T-cell (primary cell): Measurements from ENCODE around the gene MRRF. TPM values are rescaled to one million over a fixed set of nuclear protein-coding genes. Genes with fewer than 3 reads are reported as not detected.
"Not testable (repeated sequence)": the region's sequence is repeated elsewhere in the genome, so short reads cannot be mapped to it uniquely, and the experiment has no call there.

Source experiments
- ATAC-seq, 4 experiments: fragments of 200-7000 bp in 3 of 4; fragments of 150-1000 bp in 1 of 4; cut with Tn5 transposase; replicated peaks in 1 of 4; 1 replicate in 3 of 4; 2 replicates in 1 of 4; pipeline ENCODE4 v1.10.0; 2021; ENCODE audit warnings: moderate library complexity in 3 of 4, mild to moderate bottlenecking in 2 of 4, moderate number of reproducible peaks in 1 of 4
- CTCF ChIA-PET, 2 donors: fragments of 300-600 bp; sonication (Branson Sonifier 250); formaldehyde crosslinking; loops; one replicate each; lab custom pipeline; 2022; ENCODE audit warnings: antibody characterized with exemption in 2 of 2; lab: Charles Lee
- POLR2A ChIA-PET, 2 donors: fragments of 300-600 bp; sonication (Branson Sonifier 250); formaldehyde crosslinking; loops; one replicate each; lab custom pipeline; 2022; ENCODE audit warnings: antibody characterized with exemption in 2 of 2; lab: Charles Lee
- DNase-seq, 35 experiments: peaks; one replicate each; pipeline versions ENCODE4 v3.0.0 to v3.0.0-alpha.2; 2013 to 2023
- H3K27ac ChIP-seq: one replicate; pipeline ENCODE4 v1.5.1; 2013; ENCODE audit warnings: low read length
- H3K27me3 ChIP-seq, 2 experiments: replicated peaks in 1 of 2; 1 replicate in 1 of 2; 2 replicates in 1 of 2; pipeline versions ENCODE4 v1.6.1 to v1.7.0; 2013; ENCODE audit warnings: low read length in 1 of 2, mixed read lengths in 1 of 2; ENCODE audit not compliant: control insufficient read depth in 2 of 2, insufficient read depth in 2 of 2; ENCODE audit errors: extremely low read depth in 1 of 2
- H3K36me3 ChIP-seq, 2 donors: 1 replicate in 1 of 2; 2 replicates in 1 of 2; pipeline versions ENCODE4 v1.6.1 to v1.7.0; 2013; ENCODE audit warnings: low read length in 1 of 2; ENCODE audit not compliant: control insufficient read depth in 2 of 2, insufficient read depth in 1 of 2; ENCODE audit errors: extremely low read depth in 1 of 2
- H3K4me1 ChIP-seq, 2 experiments: 1 replicate in 1 of 2; 2 replicates in 1 of 2; pipeline versions ENCODE4 v1.6.1 to v1.7.0; 2013; ENCODE audit warnings: low read length in 2 of 2, mixed read lengths in 1 of 2; ENCODE audit not compliant: insufficient read depth in 2 of 2, control insufficient read depth in 1 of 2; ENCODE audit errors: extremely low read depth in 1 of 2
- H3K4me3 ChIP-seq, 2 donors: 1 replicate in 1 of 2; 2 replicates in 1 of 2; pipeline versions ENCODE4 v1.5.1 to v1.7.0; 2013; ENCODE audit warnings: mild to moderate bottlenecking in 2 of 2, low read length in 1 of 2, moderate library complexity in 1 of 2; ENCODE audit not compliant: control insufficient read depth in 1 of 2; ENCODE audit errors: extremely low read depth in 1 of 2
- H3K9me3 ChIP-seq: 2 replicates; pipeline ENCODE4 v1.7.0; 2013
- H3K27ac Mint-ChIP-seq, 2 donors: one replicate each; pipeline ENCODE4 v1.8.0; 2020 to 2021; ENCODE audit warnings: mild to moderate bottlenecking in 2 of 2, mixed read lengths in 2 of 2
- H3K27me3 Mint-ChIP-seq, 2 donors: one replicate each; pipeline ENCODE4 v1.8.0; 2021 to 2022; ENCODE audit warnings: mixed read lengths in 2 of 2
- H3K36me3 Mint-ChIP-seq: one replicate; pipeline ENCODE4 v1.8.0; 2021; ENCODE audit warnings: mixed read lengths
- H3K4me1 Mint-ChIP-seq, 3 donors: one replicate each; pipeline ENCODE4 v1.8.0; 2020 to 2022; ENCODE audit warnings: mixed read lengths in 3 of 3, mild to moderate bottlenecking in 1 of 3
- H3K4me3 Mint-ChIP-seq, 3 donors: one replicate each; pipeline ENCODE4 v1.8.0; 2020 to 2022; ENCODE audit warnings: mild to moderate bottlenecking in 3 of 3, mixed read lengths in 3 of 3, moderate library complexity in 3 of 3
- H3K9me3 Mint-ChIP-seq, 3 donors: one replicate each; pipeline ENCODE4 v1.8.0; 2020 to 2022; ENCODE audit warnings: mixed read lengths in 3 of 3
- WGBS: methylation state at CpG from one replicate; pipeline ENCODE4 v1.1.5; 2013; ENCODE audit warnings: missing lambda C conversion rate; ENCODE audit not compliant: insufficient coverage; 5-methylcytosine and 5-hydroxymethylcytosine counted together
- total RNA-seq, 35 experiments: library from RNA in 6 of 35; stranded (reverse) in 6 of 35; fragments of 120-200 nt in 1 of 35; gene quantifications; one replicate each; pipeline versions ENCODE4 v1.2.1 to v1.2.4 and lab custom pipeline; 2013 to 2026

Gene MRRF
- total RNA-seq, 5 donors from 2014 or later (not counting 1 experiment from before 2014, with no cell fraction given) = 27.7 to 34.1 (median 29.1) TPM

DNA sequence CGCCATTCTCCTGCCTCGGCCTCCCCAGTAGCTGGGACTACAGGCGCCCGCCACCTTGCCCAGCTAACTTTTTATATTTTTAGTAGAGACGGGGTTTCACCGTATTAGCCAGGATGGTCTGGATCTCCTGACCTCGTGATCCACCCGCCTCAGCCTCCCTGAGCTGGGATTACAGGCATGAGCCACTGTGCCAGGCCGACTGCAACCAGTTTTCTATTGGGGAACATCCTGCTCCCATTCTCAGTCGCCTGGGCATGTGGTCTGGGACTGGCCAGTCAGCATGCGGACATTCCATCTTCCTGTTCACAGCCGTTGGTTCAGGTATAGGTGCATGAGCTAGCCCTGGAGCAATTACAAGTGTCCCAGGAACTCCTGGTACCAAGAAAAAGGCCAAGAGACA, 98.4 kb downstream of the MRRF start:
- H3K4me1 ChIP-seq, H3K4me1 Mint-ChIP-seq, POLR2A ChIA-PET, H3K36me3 ChIP-seq, H3K4me3 ChIP-seq, H3K9me3 ChIP-seq, H3K9me3 Mint-ChIP-seq, H3K27ac Mint-ChIP-seq, H3K27ac ChIP-seq, H3K27me3 Mint-ChIP-seq, DNase-seq, ATAC-seq, H3K4me3 Mint-ChIP-seq, H3K36me3 Mint-ChIP-seq: not testable (repeated sequence)
- WGBS = 73% methylated on average over 11 of the region's 12 CpGs
- peaks cover 0 to 13% of the 10 kb centered on the region in 2 experiments for H3K27me3 ChIP-seq
- CTCF ChIA-PET = interaction anchor here in 1 of 2 donors (0.6 kb wide), 1 partner anchor 20 kb away, joined by 5 read pairs; no protein-coding TSS in a partner anchor

GRCh38 chr9:122364117-122364782, 99.6 kb downstream of the MRRF start:
- Mint-ChIP-seq H3K4me1 (no peaks in the 10 kb centered on the region), H3K36me3 (no peaks in the 10 kb centered on the region), H3K27ac (no peak overlapping the region), H3K4me3 (no peak overlapping the region), H3K27me3 (no peaks in the 10 kb centered on the region), H3K9me3 (peaks cover 0 to 3% (median 0%) of the 10 kb centered on the region in 3 donors)
- CTCF ChIA-PET = no interaction called here
- Histone ChIP-seq H3K27me3 (peaks cover 0 to 14% of the 10 kb centered on the region in 2 experiments), H3K36me3 (no peaks in the 10 kb centered on the region), H3K27ac (no peak overlapping the region), H3K4me1 (no peaks in the 10 kb centered on the region), H3K4me3 (no peak overlapping the region), H3K9me3 (no peaks in the 10 kb centered on the region)
- ATAC-seq (no peak), DNase-seq (no peak)
- 94% methylated on average over 6 of the region's 10 CpGs for WGBS
- POLR2A ChIA-PET = no interaction called here

DNA sequence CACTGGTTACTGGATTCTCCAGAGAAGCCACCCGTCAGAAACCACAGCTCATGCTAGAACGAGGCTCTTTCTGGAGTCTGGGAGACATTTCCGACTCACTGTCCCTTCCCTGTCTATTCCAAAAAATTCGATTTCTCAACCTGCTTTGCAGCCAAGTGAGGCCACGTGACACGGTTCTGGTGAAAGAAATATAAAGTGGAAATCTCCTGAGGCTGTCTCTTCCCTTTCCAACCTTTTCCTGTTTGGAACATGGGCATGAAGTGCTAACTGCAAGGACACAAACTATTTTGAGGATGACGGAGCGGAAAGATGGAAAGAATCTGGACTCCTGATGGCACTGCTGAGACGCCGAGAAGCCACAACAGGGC, 100.1 kb downstream of the MRRF start:
- 54% methylated on average over 2 of the region's 10 CpGs for WGBS
- Mint-ChIP-seq H3K27me3 (no peaks in the 10 kb centered on the region), H3K9me3 (peaks cover 0 to 3% (median 0%) of the 10 kb centered on the region in 3 donors), H3K36me3 (no peaks in the 10 kb centered on the region), H3K27ac (no peak overlapping the region), H3K4me1 (no peaks in the 10 kb centered on the region), H3K4me3 (no peak overlapping the region)
- Histone ChIP-seq H3K4me3 (no peak overlapping the region), H3K27ac (no peak overlapping the region), H3K27me3 (peaks cover 0 to 17% of the 10 kb centered on the region in 2 experiments), H3K4me1 (no peaks in the 10 kb centered on the region), H3K36me3 (no peaks in the 10 kb centered on the region), H3K9me3 (no peaks in the 10 kb centered on the region)
- ATAC-seq = no peak
- ChIA-PET CTCF (no interaction called here), POLR2A (no interaction called here)
- DNase-seq = no peak

DNA sequence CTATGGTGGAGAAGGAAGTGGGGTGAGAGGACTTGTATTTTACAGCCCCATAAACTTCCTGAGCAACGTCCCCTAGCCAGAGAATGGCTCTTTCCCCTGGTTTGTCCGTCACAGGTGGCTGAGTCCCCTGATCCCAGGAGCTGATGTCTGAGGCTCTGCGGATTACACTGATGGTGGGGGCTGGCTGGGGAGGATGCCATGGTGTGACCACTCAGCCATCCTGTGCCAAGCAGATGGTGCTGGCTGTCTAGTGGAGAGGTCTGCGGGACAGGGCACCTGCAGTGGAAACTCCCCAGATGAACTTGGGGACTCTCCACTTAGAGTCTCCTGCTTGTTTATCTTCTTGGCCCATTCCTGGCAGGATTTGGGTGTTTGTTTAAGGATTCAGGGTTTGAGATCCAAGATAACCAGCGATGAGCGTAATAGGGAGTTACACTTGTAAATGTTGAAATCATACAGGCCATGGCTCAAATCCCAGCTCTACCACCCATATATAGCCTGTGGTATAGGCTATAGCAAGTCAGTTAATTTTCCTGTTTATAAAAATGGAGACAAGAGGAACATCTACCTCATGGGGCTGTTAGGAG, 101.5 kb downstream of the MRRF start:
- H3K4me3 Mint-ChIP-seq = no peak overlapping the region
- POLR2A ChIA-PET = interaction anchor here in 1 of 2 donors (0.7 kb wide), 1 partner anchor 788 kb away, joined by 8 read pairs; no protein-coding TSS in a partner anchor
- H3K4me1 ChIP-seq = peaks cover 0 to 10% of the 10 kb centered on the region in 2 experiments
- peaks cover 5 to 9% of the 10 kb centered on the region in 2 donors for H3K27me3 Mint-ChIP-seq
- CTCF ChIA-PET = no interaction called here
- H3K4me1 Mint-ChIP-seq = peaks cover 5 to 8% (median 6%) of the 10 kb centered on the region in 3 donors
- ATAC-seq (no peak), DNase-seq (no peak)
- whole genome bisulfite sequencing = no CpG with 5 or more reads among the region's 6 CpGs
- no peak overlapping the region for H3K27ac ChIP-seq
- H3K9me3 ChIP-seq = no peaks in the 10 kb centered on the region
- peaks cover 0 to 17% of the 10 kb centered on the region in 2 experiments for H3K27me3 ChIP-seq
- H3K9me3 Mint-ChIP-seq = peaks cover 0 to 3% (median 0%) of the 10 kb centered on the region in 3 donors
- H3K36me3 Mint-ChIP-seq = no peaks in the 10 kb centered on the region
- no peak overlapping the region for H3K4me3 ChIP-seq
- H3K36me3 ChIP-seq = no peaks in the 10 kb centered on the region
- H3K27ac Mint-ChIP-seq = no peak overlapping the region

DNA sequence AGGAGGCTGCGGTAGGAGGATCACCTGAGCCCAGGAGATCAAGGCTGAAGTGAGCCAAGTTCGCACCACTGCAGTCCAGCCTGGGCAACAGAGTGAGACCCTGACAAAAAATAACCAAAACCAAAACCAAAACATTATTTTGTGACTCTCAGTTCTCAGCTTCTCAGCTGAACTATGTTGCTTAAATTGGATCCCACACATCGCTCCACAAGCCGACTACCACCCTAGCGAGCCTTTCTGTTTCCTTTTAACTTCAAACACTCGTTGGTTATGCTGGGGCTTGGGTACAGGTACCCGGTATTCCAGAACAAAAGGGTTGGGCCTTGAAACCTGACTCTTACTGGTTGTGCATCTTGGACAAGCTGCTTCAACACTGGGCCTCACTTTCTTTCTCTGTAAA, 102.4 kb downstream of the MRRF start:
- no peak overlapping the region for H3K27ac ChIP-seq
- ATAC-seq = no peak
- POLR2A ChIA-PET = no interaction called here

DNA sequence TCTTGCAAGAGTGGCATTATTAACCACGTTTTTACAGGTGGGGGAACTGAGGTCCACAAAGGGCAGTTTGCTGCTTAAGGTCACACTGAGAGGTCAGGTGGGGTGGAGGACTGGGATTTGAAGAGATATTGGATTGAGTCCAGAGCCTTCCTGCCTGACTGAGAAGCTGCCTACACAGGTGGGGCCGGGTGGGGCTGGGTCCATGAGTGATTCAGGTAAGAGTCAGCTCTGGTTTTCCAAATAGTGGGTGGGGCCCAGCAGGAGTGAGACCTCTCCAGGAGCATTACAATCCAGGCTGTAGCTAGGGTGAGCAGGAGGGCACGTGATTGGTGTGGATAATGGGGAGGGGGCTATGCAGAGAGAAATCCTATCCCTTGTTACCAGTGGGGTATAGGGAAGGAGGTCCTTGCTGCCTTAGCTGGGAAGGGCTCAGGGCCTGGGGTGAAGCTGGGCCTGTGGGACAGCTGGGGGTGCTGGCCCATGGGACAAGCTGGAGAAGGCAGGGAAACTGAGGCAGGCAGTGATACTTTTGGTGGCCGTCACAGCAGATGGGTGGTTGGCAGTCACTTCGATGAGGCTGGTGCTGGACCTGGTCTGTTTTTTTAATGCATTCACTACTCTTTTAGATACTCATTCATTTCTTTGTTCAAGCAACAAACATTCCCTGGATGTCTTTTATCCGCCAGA, 103.2 kb downstream of the MRRF start:
- Histone ChIP-seq H3K27ac (no peak overlapping the region), H3K27me3 (peaks cover 0 to 32% of the 10 kb centered on the region in 2 experiments), H3K36me3 (no peaks in the 10 kb centered on the region), H3K4me1 (peaks cover 0 to 14% of the 10 kb centered on the region in 2 experiments), H3K9me3 (no peaks in the 10 kb centered on the region), H3K4me3 (no peak overlapping the region)
- ATAC-seq (no peak), DNase-seq (no peak)
- peaks cover 20 to 26% of the 10 kb centered on the region in 2 donors for H3K27me3 Mint-ChIP-seq
- 66% methylated on average over 3 of the region's 6 CpGs for WGBS
- peaks cover 0 to 3% (median 0%) of the 10 kb centered on the region in 3 donors for H3K9me3 Mint-ChIP-seq
- no peak overlapping the region for H3K4me3 Mint-ChIP-seq
- ChIA-PET CTCF (no interaction called here), POLR2A (no interaction called here)
- H3K4me1 Mint-ChIP-seq = peaks cover 10 to 18% (median 12%) of the 10 kb centered on the region in 3 donors
- no peaks in the 10 kb centered on the region for H3K36me3 Mint-ChIP-seq
- H3K27ac Mint-ChIP-seq = no peak overlapping the region

More for the DNA sequence above, 102.4 kb downstream of the MRRF start:
- Histone ChIP-seq H3K4me3 (no peak overlapping the region), H3K36me3 (no peaks in the 10 kb centered on the region), H3K27me3 (peaks cover 0 to 26% of the 10 kb centered on the region in 2 experiments), H3K4me1 (peaks cover 0 to 14% of the 10 kb centered on the region in 2 experiments), H3K9me3 (no peaks in the 10 kb centered on the region)
- Mint-ChIP-seq H3K4me1 (peaks cover 9 to 17% (median 10%) of the 10 kb centered on the region in 3 donors), H3K9me3 (peaks cover 0 to 3% (median 0%) of the 10 kb centered on the region in 3 donors), H3K27ac (no peak overlapping the region), H3K36me3 (no peaks in the 10 kb centered on the region), H3K27me3 (peaks cover 12 to 18% of the 10 kb centered on the region in 2 donors), H3K4me3 (no peak overlapping the region)
- WGBS = 87% methylated on average over 5 of the region's 7 CpGs
- DNase-seq = no peak
- CTCF ChIA-PET = no interaction called here
